Stimulated activated CD8-positive, alpha-beta memory T cell treated with anti-CD3 and anti-CD28 coated beads, Interleukin-7, amount 100 ng/mL, for 48 hours (primary cell): ENCODE measurements around the gene PMP22.

Experiments used
- DNase-seq, 2 donors: peaks; one replicate each; pipeline ENCODE4 v3.0.0-alpha.2; 2020; ENCODE audit warnings: low read depth in 1 of 2; ENCODE audit errors: extremely low read depth in 1 of 2

The PMP22 gene

DNA sequence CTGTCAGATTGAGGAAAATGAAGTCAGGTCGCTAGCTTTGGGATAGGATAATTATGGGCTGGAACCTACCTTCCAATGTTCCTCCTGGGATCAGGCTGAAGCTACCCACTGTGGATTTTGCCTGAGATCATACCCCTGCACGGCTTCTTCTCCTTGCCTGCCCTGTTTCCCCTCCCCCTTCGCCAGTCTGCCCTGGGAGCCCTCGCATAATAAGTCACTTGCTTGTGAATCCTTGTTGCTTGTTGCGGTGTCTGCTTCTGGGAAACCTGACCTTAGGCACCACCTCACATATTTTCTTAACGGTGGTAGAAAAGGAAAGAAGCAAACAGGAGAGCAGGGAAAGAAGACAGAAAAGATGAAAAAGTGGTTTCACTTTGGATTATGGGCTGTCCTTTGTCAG, 13.3 kb upstream of the PMP22 start:
- no peak for DNase-seq

DNA sequence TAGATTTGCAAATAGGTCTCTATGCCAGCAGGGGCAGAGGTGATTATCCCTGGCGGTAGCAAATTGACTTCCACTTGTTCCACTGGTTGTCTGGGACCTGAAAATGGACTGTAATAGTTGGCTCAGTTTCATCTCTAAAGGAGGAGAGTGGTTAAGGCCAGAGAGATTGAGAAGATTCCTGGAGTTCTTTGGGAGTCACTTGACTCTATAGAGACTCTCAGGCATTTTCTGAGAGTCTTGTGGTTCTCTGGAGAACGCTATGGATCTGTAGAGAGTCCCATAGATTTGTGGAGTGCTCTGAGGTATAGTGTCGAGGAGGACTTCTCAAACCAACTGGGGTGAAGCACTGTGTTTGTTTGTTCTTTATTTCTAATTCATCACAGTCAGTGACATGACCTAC, 8.9 kb upstream of the PMP22 start:
- no peak for DNase-seq

DNA sequence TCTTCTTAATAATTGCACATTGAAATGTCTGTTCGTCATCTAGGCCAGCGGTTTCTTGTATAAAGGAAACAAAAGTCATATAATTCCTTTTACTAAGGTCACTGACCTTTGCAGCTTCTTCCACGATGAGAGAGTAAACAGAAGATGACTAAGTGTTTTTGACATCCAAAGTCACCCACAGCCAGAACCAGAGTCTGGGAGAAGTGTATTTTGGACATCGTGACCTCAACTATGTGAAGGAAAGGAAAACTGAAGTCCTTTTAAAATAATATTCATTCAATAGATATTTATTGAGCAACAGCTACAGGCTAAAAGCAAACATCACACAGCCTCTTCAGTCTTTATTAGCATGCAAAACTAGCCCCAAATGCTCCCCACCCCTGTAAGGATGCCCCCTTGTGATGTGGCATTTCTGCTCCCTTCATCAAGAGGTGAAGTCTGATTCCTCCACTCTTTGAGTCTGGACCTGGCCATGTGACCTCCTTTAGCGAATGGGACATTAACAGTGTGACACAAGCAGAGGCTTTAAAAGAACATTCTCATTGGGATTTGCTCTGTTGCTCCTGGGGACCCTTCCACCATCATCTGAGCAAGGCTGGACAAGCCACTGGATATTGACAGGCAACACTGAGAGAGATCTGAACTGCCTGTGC, 8.1 kb upstream of the PMP22 start:
- no peak for DNase-seq

DNA sequence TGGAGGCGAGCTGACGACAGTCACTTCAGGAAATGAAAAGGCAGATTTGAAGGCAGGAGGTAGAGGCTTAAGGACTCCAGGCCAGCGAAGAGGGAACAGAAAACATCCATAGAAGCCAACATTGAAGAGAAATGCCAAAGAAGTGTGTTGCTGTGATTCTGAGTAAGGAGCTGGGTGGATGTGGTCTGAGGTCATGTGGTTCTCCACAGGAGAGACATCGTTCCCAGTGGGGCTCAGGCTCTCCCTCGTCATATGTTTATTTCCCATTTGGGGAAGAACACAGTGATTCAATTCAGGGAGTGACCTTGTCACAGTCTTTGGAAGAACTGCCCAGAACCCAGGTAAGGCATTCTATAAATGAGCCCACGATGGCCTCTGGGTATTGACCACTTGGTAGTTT, 6.6 kb upstream of the PMP22 start:
- no peak for DNase-seq

DNA sequence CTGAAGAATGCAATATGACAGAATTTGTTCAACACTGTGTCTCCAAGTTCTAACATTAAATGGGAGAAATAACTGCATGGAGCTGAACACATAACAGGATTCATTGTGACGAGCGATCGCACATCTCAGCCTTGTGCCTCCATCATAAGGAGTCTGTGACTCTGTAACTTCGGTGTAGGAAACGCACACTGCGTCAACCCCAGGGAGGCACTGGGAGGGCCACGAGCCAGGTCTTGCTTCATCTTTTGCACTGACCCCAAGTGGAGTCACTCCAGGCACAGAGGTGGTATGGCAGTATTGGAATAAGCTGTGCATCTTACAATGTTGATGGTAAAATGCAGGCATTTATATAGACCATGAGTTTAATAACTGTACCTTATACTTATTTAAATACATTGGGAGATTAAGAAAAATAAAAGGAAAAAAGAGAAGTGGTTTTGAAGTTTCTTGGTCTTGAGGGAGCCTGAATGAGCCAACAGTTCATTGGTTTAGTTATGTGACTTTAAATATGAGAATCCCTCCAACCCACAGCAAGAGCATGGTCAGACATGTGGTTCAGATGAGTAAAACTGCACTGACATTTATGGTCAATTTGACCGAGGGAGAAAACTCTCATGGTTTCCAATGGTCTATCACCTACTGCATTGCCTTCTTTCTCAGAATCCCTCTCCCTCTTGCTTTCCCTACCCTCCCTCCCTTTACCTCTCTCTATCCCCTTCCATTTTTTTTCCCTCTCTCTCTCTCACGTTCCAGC, 5.7 kb upstream of the PMP22 start:
- DNase-seq: no peak

DNA sequence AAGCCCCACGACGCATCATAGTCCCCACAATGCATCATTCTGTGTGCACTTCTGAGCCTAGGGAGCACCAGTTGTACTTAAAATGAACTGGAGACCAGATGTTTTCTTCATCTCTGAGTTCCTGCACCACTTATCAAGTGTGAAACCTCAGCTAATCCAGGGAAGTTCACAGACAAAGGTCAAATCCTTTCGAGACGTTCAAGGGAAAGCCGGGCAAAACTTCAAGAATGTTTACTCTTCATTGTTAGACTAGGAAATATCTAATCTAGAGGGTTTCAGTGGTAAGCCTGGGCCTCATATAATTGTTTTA, 4.6 kb upstream of the PMP22 start:
- no peak for DNase-seq

DNA sequence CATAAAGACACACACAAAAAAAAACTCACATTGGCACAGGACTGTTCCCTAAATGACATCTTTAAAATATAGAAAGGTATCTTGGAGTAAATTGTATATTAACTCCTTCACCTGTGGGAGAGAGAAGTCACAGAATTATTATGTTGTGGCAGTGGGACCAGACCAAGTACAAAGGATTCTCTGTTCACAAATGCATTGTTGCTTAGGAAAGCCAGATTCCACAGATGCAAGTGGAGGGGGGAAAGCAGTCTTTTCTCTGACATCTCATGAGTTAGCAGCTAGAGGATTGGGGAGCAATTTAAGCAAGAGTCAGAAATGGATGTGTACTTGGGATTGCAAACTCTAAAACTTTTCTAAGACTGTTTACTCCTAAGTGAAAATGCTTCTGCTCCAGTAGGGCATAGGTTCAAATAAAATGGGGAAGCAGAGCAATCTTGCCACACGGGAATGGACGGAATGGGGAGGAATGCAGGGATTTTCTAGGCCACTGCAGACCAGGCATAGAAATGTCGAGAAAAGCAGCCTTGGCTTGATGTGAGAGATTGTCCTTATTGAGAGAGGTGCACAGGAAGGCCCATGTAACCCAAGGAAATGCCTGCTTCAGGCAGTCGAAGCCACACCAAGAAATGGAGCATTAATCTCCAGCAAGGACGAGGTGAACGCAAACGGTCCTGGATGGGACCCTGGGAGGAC, 4.1 kb upstream of the PMP22 start:
- DNase-seq: no peak

DNA sequence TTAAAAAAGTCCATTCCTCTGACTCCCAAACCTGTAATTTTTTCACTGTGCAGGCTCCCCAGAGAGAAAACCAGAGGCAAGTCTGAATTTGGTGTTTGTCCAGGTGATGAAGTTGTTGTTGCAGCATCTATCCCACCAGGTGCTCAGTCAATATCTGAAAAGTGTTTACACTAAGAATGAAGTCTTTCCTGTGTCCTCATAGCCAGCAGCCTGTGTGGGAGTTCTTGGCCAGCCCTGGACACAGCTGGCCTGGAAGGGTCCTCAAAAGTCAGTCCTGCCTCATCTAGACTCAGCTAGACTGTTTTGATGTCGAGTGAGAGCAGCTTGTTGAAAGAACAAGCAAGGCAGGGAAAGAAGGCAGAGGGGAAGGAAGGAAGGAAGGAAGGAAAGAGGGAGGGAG, 3.3 kb upstream of the PMP22 start:
- no peak for DNase-seq

DNA sequence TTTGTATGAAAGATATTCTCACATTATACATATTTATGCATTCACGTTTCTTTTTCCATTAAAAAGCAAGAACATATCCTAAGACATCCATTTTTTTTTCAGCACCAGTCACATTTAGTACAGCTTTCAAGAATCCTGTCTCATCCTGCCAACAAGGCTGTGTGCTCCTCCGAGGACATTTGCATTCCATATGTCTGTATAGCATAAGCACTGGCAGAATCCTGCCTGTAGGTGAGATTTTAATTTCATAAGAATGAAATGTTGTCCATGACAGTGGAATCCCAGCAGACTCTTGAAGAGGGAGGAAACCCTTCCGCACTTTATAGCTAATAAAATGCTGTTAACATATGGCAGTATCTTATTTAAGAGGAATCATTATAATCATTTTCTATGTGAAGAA, 2.9 kb upstream of the PMP22 start:
- no peak for DNase-seq

DNA sequence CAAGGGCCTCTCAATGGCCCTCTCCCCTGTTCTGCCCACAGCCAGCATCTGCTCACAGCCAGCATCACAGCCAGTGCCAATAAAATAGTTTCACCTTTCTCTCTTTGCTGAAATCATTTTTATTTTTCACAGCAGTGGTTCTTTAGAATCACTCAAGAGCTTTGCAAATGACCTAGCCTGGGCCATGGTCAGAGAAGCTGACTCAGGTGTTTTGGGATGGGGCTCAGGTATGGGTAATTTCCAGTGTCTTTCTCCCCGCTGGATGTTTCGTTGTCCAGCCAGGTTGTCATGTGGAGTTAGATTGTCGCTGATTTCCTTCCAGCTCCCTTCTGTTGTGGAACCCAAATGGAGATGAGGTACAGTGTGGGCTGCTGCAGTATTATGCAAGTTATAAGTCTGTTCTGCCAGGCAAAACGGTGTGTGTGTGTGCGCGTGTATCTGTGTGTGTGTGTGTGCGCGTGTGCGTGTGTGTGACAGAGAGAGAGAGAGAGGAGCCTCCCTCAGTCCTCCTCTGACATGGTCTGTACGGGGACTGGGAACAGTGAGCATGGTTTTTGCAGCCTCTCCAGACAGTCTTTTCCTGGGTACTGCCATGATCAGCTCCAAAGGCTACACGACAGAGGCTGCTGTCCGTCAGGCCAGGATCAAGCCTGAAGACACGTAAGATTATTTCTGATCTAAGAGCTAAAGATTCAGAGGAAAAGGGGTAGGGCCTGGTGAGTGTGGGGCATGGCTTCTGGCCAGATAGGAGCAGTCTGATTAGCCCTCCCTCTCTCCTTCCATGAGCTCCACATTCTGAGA, 1.4 kb upstream of the PMP22 start:
- no peak for DNase-seq

DNA sequence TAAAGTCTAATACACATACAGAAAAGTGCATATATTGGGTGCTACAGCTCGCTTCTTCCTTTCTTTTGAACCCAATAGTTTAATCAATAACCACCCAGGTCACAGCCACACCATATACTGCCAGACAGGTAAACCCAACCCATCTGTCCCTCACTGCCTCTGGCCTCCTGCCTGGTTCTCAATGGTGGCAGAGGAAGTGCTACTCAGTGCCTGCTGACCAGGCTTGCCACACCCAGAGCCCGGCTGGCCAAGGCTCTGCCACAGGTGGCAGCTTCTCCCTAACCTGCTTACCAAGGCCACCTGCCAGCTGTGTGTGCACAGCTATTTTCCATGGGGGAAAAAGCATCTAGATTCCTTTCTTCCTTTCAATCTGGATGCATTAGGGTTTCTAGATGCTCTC, 584 bp downstream of the PMP22 start:
- DNase-seq: no peak

DNA sequence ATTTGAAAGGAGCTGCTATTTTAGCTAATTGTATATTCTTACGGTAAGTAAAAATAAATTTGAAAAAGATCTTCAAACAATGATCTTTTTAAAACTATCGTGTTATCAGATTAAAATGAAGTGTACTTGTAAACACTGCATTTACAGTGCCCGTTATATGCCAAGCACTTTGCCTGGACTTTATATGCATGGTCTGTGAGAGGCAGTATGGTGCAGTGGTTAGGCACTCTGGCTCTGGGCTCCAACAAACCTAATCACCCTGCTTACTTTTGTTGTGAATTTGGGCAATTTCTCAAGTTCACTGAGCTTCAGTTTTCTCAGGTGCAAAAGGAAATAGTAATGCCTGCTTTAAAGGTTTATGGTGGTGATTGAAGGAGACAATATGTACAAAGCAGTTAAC, 1.4 kb downstream of the PMP22 start:
- no peak for DNase-seq

DNA sequence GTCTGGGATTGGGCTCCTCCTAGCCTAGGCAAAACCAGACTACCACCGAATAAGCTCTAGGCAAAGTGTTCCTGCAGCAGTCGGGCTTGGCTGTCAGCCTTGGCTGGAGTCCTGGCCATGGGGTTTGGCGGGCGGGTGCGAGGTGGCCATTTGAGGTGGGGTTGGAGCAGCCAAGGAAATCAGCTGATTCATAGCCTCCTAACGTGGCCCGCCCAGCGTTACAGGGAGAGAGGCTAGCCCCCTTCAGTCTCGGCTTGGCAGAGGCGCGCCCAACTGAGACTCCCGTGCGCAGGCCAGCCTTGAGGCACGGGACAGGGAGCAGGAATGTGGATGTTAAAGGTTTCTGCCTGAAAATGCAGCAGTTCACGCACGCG, 1.9 kb downstream of the PMP22 start:
- no peak for DNase-seq

DNA sequence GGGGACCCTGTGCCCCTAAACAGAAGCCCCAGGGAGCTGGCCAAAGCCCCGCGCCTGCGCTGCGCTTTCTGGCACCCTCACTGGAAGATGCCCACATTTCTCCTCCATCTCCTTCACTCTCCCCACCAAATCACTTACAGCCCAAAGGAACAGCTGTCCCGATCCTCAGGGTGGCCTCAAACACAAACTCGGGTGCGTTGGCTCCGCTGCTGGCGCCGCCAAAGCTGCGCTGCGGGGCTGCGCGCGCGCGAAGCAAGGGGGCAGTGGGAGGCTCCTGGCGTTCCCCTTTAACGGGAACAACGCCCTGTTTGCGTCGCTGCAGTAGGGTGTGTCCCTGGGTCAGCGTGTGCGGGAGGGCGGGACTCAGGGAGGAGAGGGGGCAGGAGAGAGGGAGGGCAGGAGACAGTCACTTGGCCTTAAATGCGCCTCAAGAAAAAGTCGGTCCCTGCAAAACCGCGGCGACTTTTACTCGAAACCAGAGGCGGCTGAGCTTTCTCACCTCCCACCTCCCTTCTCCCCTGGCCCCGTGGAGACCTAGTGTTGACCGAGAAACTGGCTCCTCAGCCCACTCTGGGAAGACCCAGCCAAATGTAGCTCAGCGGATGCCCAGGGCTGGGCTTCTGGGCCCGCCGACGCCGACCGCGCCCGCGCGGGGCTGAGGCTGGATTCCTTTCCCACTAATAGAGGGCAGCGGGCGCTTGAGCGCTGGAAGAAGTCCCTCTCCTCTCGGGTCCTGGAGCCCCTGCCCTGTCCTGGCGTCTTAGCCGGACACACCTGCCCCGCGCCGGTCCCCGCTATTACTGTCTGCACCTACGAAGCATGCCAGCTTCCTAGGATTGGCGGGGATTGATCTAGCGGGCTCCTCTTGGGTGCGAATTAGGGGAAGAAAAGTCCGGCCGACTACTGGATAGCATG, 2.6 kb downstream of the PMP22 start:
- DNase-seq: no peak

DNA sequence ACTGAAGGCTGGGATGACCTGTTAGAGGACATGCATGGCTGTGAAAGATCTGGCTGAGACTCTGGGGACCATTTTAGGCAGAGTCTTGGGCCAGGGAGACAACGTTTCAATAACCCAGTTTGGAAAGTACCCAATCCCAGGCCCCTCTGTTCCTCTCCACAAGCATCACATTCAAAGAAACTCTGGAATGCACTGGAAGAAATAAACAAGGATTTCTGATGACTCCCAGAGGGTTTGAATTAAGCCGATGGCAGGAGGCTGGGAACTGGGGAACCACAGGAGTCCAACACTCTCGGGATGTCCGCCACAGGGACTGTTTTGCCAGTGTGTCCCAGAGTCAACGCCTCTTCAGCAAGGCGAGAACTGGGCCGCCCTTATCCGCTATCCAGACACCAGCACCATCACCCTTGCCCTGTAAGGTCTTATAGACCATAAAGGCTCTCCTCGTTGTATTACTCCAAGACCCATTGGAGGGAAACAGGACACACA, 3.3 kb downstream of the PMP22 start:
- no peak for DNase-seq

DNA sequence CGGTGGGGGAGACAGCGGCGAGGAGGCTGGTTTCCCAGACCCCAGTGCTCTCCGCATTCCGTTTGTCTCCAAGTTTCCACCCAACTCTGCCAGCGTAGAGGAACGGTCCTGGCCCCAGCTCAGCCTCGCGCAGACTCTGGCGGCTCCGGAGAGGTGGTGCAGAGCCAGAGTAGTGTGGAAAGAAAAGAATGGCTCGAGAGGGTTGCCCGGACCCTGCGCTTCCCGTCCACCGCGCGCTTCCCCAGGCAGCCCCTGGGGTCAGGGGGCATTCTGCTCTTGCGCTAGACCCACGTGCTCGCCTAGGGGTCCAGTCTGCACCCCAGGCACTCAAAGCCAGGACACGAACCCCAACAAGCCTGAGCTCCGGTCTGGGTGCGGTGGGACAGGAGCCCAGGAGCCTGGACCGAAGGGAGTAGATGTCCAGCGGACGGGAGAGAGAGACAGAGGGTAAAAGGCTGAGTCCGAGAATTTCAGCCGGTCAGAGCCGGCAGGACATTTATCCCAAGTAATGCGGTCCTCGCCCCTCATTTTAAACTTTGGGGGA, 3.8 kb downstream of the PMP22 start:
- DNase-seq: no peak

DNA sequence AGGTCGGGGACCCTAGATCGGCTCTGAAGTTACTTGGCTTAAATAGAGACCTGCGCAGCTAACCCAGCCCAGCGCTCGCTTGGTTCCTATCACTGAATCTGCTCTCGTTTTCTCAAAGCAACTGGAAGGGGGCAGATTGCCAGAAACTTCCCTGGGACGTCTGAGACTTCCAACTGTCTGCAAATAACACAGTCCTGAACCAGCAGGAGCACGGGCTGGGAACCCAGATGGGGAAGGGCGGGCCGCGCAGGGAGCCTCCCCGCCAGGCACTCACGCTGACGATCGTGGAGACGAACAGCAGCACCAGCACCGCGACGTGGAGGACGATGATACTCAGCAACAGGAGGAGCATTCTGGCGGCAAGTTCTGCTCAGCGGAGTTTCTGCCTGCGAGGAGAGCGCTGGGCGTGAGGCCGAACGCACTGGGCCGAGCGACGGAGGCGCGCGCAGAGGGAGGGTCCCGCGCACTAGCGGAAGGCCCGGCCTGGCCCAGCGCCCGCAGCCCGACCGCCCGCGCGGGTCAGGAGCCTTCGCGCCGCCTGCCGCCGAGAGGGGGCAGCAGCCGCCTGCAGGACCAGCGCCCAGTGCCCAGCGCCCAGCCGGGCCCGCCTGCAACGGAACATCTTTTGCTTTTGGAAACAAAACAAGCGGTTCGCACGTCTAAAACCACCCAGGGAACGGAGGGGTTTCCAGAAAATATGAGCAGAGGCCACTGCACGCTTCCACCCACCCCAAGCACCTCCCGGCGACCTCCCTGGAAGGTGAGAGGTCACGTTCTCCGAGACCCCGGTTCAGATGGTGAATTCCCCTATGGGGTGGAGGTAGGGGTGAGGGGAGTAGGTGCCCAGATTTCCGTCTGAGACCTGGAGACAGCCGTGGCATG, 4.5 kb downstream of the PMP22 start:
- peak; percentile 33 to 49 for DNase-seq

DNA sequence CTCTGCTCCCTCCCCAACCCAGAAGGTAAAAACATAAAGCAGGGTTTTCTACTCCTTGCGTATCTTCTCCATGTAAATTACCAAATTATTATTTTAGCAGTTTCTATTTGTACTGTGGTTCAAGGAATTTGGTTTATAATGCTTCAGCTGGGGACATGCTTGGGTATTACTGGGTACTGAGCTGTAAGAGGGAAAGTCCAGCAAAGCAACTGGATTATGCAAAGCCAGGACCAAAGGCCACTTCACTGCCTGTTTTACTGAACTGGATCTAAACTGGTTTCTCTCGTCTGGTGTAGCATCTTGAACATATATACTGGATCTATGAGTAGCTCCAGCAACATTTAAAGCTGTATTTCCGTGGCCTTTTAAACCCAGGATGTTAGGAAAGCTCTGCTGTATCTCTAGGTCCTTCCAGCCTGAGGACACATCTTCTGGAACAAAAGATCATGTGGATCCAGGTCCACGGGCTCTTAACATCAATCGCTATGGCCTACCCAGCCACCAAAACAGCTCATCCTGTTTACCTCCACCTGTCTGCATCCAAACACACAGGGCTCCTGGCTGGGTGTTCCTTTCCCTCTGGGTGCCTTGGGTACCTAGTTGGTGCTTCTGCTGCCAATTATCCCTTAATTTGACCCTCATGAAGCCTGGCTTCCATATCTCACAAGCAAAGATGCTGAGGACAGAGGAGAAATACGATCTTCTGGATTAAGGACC, 7.2 kb downstream of the PMP22 start:
- no peak for DNase-seq
